Fibroblast of lung (primary cell): ENCODE data around the gene ZFTA.

Source experiments
- CTCF ChIP-seq, 2 donors: IDR thresholded peaks in 1 of 2; conservative IDR thresholded peaks in 1 of 2; 1 replicate in 1 of 2; 2 replicates in 1 of 2; pipeline ENCODE4 v1.5.1; 2011 to 2012; ENCODE audit warnings: low read length in 2 of 2, control low read depth in 1 of 2, inconsistent platforms in 1 of 2, low read depth in 1 of 2, mild to moderate bottlenecking in 1 of 2
- EZH2 ChIP-seq: IDR thresholded peaks from 2 replicates; pipeline ENCODE4 v1.5.1; 2012; ENCODE audit warnings: low read length, control low read depth, mild to moderate bottlenecking; ENCODE audit errors: missing control alignments

DNA sequence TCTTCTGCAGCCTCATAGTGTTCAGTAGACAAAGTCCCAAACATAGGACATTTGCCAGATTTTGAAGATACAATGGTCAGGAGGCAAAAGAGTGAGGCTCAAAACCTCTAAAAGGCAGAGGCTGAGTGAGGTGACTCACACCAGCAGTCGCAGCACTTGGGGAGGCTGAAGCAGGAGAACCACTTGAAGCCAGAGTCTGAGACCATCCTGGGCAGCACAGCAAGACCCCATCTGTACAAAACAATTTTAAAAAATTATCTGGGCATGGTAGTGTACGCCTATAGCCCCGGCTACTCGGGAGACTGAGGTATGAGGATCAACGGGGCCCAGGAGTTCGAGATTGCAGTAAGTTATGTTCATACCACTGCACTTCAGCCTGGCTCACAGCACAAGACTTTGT lies 14.2 kb upstream of the ZFTA start:
- TF ChIP-seq CTCF (conservative IDR thresholded peaks at IDR 0.05 in 1 of 2, IDR thresholded peaks at IDR 0.05 in 1 of 2; ENCODE audit: low read depth in 1 of 2, low read length in 2 of 2): no peak
- no peak for TF ChIP-seq EZH2
